WTC11 (cell line): ENCODE data around the gene ARHGEF28. TPM values are rescaled to one million over a fixed set of nuclear protein-coding genes. Genes with fewer than 3 reads are reported as not detected.

Experiments
- ATAC-seq: fragments of 200-7000 bp; cut with Tn5 transposase; 2 replicates; pipeline ENCODE4 v1.10.0; 2021; ENCODE audit warnings: mild to moderate bottlenecking, moderate library complexity
- CTCF ChIA-PET: fragments of 300-600 bp; sonication (Branson Sonifier 250); formaldehyde crosslinking; loops from one replicate; lab custom pipeline; 2021; ENCODE audit warnings: antibody characterized with exemption; lab: Charles Lee
- POLR2A ChIA-PET: fragments of 350-600 bp; sonication (Branson Sonifier 250); formaldehyde crosslinking; loops from one replicate; lab custom pipeline; 2021; ENCODE audit warnings: antibody characterized with exemption; lab: Charles Lee
- DNase-seq: peaks from one replicate; pipeline ENCODE4 v3.0.0; 2021; ENCODE audit warnings: low spot score
- H3K27ac Mint-ChIP-seq: 2 replicates; pipeline ENCODE4 v1.8.0; 2021; ENCODE audit warnings: mixed read lengths
- H3K27me3 Mint-ChIP-seq: 2 replicates; pipeline ENCODE4 v1.8.0; 2021; ENCODE audit warnings: low read depth, mild to moderate bottlenecking, moderate library complexity, mixed read lengths
- H3K36me3 Mint-ChIP-seq: 2 replicates; pipeline ENCODE4 v1.8.0; 2021; ENCODE audit warnings: mixed read lengths
- H3K4me1 Mint-ChIP-seq: 2 replicates; pipeline ENCODE4 v1.8.0; 2022; ENCODE audit warnings: mixed read lengths
- H3K4me3 Mint-ChIP-seq: 2 replicates; pipeline ENCODE4 v1.8.0; 2021; ENCODE audit warnings: mild to moderate bottlenecking, moderate library complexity, mixed read lengths
- H3K9me3 Mint-ChIP-seq: 2 replicates; pipeline ENCODE4 v1.8.0; 2021; ENCODE audit warnings: mixed read lengths
- AFF4 ChIP-seq: sonication (generic); formaldehyde crosslinking; IDR thresholded peaks from 2 replicates; pipeline ENCODE4 v1.8.1; 2023; ENCODE audit warnings: mild to moderate bottlenecking, missing genetic modification reagents, borderline replicate concordance
- ATF2 ChIP-seq: sonication (generic); formaldehyde crosslinking; IDR thresholded peaks from 2 replicates; pipeline ENCODE4 v1.8.1; 2022; ENCODE audit warnings: low read depth, missing genetic modification reagents, borderline replicate concordance
- CREM ChIP-seq: sonication (generic); formaldehyde crosslinking; IDR thresholded peaks from 2 replicates; pipeline ENCODE4 v1.8.1; 2022; ENCODE audit warnings: mild to moderate bottlenecking, missing genetic modification reagents, moderate library complexity
- ETV6 ChIP-seq: sonication (generic); formaldehyde crosslinking; IDR thresholded peaks from 2 replicates; pipeline ENCODE4 v1.8.1; 2022; ENCODE audit warnings: mild to moderate bottlenecking, missing genetic modification reagents
- JAZF1 ChIP-seq: fragments of 250-450 bp; sonication (Bioruptor Pico); IDR thresholded peaks from 2 replicates; pipeline ENCODE4 v1.9.0; 2021; ENCODE audit warnings: moderate library complexity, mild to moderate bottlenecking, inconsistent platforms
- NFATC4 ChIP-seq: fragments of 250-450 bp; sonication (Bioruptor Pico); IDR thresholded peaks from 2 replicates; pipeline ENCODE4 v1.9.0; 2021; ENCODE audit warnings: mild to moderate bottlenecking
- NR3C1 ChIP-seq: sonication (generic); formaldehyde crosslinking; conservative IDR thresholded peaks from 2 replicates; pipeline ENCODE4 v1.8.1; 2023; ENCODE audit warnings: low read depth, mild to moderate bottlenecking, missing genetic modification reagents
- OVOL2 ChIP-seq: fragments of 250-450 bp; sonication (Bioruptor Pico); IDR thresholded peaks from 2 replicates; pipeline ENCODE4 v1.9.0; 2021; ENCODE audit warnings: mild to moderate bottlenecking, borderline replicate concordance
- PRRX2 ChIP-seq: fragments of 250-450 bp; sonication (Bioruptor Pico); IDR thresholded peaks from 2 replicates; pipeline ENCODE4 v1.8.0; 2021; ENCODE audit warnings: mild to moderate bottlenecking
- RORB ChIP-seq: fragments of 250-450 bp; sonication (Bioruptor Pico); IDR thresholded peaks from 2 replicates; pipeline ENCODE4 v1.9.0; 2021; ENCODE audit warnings: mild to moderate bottlenecking
- SOX15 ChIP-seq: fragments of 250-450 bp; sonication (Bioruptor Pico); IDR thresholded peaks from 2 replicates; pipeline ENCODE4 v1.9.0; 2021; ENCODE audit warnings: mild to moderate bottlenecking
- USF1 ChIP-seq: sonication (generic); formaldehyde crosslinking; IDR thresholded peaks from 2 replicates; pipeline ENCODE4 v1.8.0; 2022; ENCODE audit warnings: mild to moderate bottlenecking, missing genetic modification reagents
- ZNF121 ChIP-seq: sonication (generic); formaldehyde crosslinking; IDR thresholded peaks from 2 replicates; pipeline ENCODE4 v1.8.0; 2023; ENCODE audit warnings: missing genetic modification reagents
- total RNA-seq: library from RNA; stranded (reverse); gene quantifications from 3 replicates; pipeline ENCODE4 v1.2.3, GENCODE V29; 2021
- TF ChIP-seq, protein P1 (sequence below): sonication (generic); formaldehyde crosslinking; IDR thresholded peaks from 2 replicates; pipeline ENCODE4 v1.8.0; 2022; ENCODE audit warnings: mild to moderate bottlenecking, missing genetic modification reagents

Gene ARHGEF28
- total RNA-seq, 1 experiment from 2014 or later, result 0.96 TPM

DNA sequence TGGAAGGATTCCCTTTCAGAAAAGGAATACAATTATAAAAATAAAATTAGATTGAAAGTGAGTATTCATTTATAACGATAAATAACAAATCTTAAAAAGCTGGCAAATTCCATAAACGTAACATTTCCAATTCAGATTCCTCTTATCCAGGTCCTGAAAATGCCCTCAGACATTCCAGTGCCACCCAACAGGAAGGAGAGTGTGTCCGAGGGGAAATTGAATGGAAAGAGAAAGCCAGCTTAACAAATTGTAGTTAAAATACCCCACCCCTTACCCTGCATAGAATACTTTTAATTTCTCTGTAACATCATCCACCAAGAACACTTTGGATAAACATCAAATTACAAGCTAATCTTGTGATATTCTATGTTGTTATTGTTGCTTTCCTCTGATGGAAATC, 72.0 kb downstream of the ARHGEF28 start:
- TF ChIP-seq USF1 (CRISPR knock-in tag) (no peak), ETV6 (CRISPR knock-in tag) (no peak), NFATC4 (CRISPR knock-in tag) (no peak)
- ATAC-seq (no peak), DNase-seq (no peak)
- ChIA-PET POLR2A (no interaction called here), CTCF (no interaction called here)
- H3K27me3 Mint-ChIP-seq, result no peaks in the 10 kb centered on the region
- no peak overlapping the region for H3K27ac Mint-ChIP-seq
- no peaks in the 10 kb centered on the region for H3K36me3 Mint-ChIP-seq
- H3K4me3 Mint-ChIP-seq, result no peak overlapping the region
- no peaks in the 10 kb centered on the region for H3K9me3 Mint-ChIP-seq
- peaks cover 27% of the 10 kb centered on the region for H3K4me1 Mint-ChIP-seq

GRCh38 chr5:73701566-73701965, 75.6 kb downstream of the ARHGEF28 start:
- Mint-ChIP-seq H3K27me3 (no peaks in the 10 kb centered on the region), H3K27ac (no peak overlapping the region)

DNA sequence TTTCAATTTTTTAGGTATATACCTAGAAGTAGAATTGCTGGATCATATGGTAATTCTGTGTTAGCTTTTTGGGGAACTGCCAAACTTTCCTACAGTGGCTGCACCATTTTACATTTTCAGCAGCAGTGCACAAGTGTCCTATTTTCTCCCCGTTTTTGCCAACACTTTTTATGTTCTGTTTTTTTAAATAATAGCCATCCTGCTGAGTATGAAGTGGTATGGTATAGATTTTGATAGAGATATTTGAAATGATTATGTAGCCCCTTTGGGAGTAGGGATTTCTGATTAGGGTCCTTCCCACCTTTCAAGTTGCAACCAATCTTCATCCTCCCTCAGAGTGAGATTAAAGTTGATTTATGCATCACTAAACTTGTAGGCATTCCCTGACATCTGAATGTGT, 76.5 kb downstream of the ARHGEF28 start:
- ChIA-PET POLR2A (no interaction called here), CTCF (interaction anchor here (0.5 kb wide), 1 partner anchor 90 kb away, joined by 5 read pairs; no protein-coding TSS in a partner anchor)
- H3K27me3 Mint-ChIP-seq, result no peaks in the 10 kb centered on the region
- no peaks in the 10 kb centered on the region for H3K4me1 Mint-ChIP-seq
- H3K9me3 Mint-ChIP-seq, result no peaks in the 10 kb centered on the region
- H3K27ac Mint-ChIP-seq, result no peak overlapping the region
- no peak for TF ChIP-seq ATF2
- TF ChIP-seq RORB (CRISPR knock-in tag), result no peak
- no peak for ATAC-seq
- H3K36me3 Mint-ChIP-seq, result no peaks in the 10 kb centered on the region
- no peak for DNase-seq
- no peak overlapping the region for H3K4me3 Mint-ChIP-seq

More at GRCh38 chr5:73701566-73701965, 75.6 kb downstream of the ARHGEF28 start:
- POLR2A ChIA-PET, result no interaction called here
- no peaks in the 10 kb centered on the region for H3K9me3 Mint-ChIP-seq
- DNase-seq (no peak), ATAC-seq (no peak)
- TF ChIP-seq JAZF1 (CRISPR knock-in tag) (no peak), NR3C1 (no peak), CREM (no peak), PRRX2 (CRISPR knock-in tag) (no peak)
- TF ChIP-seq, protein P1, sequence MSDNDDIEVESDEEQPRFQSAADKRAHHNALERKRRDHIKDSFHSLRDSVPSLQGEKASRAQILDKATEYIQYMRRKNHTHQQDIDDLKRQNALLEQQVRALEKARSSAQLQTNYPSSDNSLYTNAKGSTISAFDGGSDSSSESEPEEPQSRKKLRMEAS (CRISPR knock-in tag), result no peak
- H3K4me3 Mint-ChIP-seq, result no peak overlapping the region
- no peaks in the 10 kb centered on the region for H3K4me1 Mint-ChIP-seq
- H3K36me3 Mint-ChIP-seq, result no peaks in the 10 kb centered on the region
- CTCF ChIA-PET, result no interaction called here

DNA sequence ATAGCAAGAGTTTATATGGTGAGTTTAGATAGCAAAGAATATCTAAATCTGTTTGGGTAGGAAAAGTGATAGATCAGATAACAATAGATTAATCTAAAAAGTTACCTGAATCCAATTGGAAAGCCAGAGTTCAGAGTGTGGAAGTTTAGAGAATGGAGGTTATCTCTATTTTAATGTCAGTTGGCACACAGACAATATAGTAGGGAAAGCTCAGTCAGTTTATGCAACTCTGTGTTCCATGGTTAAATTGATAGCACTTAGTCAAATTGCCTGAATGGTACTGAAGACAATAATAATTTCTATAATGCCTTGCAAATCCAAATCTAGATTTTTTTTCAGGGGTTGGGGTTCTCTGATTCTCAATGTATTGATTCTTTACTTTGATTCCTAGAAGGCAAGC, 77.0 kb downstream of the ARHGEF28 start:
- ChIA-PET CTCF (interaction anchor here (0.5 kb wide), 1 partner anchor 90 kb away, joined by 5 read pairs; no protein-coding TSS in a partner anchor), POLR2A (no interaction called here)
- no peaks in the 10 kb centered on the region for H3K36me3 Mint-ChIP-seq
- no peaks in the 10 kb centered on the region for H3K27me3 Mint-ChIP-seq
- H3K27ac Mint-ChIP-seq, result no peak overlapping the region
- DNase-seq (no peak), ATAC-seq (no peak)
- no peaks in the 10 kb centered on the region for H3K4me1 Mint-ChIP-seq
- no peak overlapping the region for H3K4me3 Mint-ChIP-seq
- no peaks in the 10 kb centered on the region for H3K9me3 Mint-ChIP-seq
- TF ChIP-seq AFF4 (no peak), SOX15 (CRISPR knock-in tag) (no peak), OVOL2 (CRISPR knock-in tag) (no peak), ZNF121 (CRISPR knock-in tag) (no peak)
